Central memory CD8-positive, alpha-beta T cell (primary cell): Measurements from ENCODE around the gene UBA52.
"Not testable (repeated sequence)": the region's sequence is repeated elsewhere in the genome, so short reads cannot be mapped to it uniquely, and the experiment has no call there.

Experiments used
- ATAC-seq: fragments of 150-1000 bp; cut with Tn5 transposase; replicated peaks from 2 replicates; pipeline ENCODE4 v1.10.0; 2022; ENCODE audit warnings: mild to moderate bottlenecking, moderate FRiP score, moderate number of reproducible peaks; ENCODE audit not compliant: poor library complexity, severe bottlenecking; ENCODE audit errors: extremely low read depth
- DNase-seq, 2 donors: peaks; one replicate each; pipeline ENCODE4 v3.0.0; 2021; ENCODE audit warnings: low spot score in 2 of 2
- H3K27ac Mint-ChIP-seq: one replicate; pipeline ENCODE4 v1.8.0; 2022; ENCODE audit warnings: low read depth, mild to moderate bottlenecking, moderate library complexity, mixed read lengths
- H3K27me3 Mint-ChIP-seq: one replicate; pipeline ENCODE4 v1.8.0; 2022; ENCODE audit warnings: mixed read lengths
- H3K36me3 Mint-ChIP-seq: one replicate; pipeline ENCODE4 v1.8.0; 2022; ENCODE audit warnings: mild to moderate bottlenecking, moderate library complexity, mixed read lengths; ENCODE audit not compliant: insufficient read depth
- H3K4me1 Mint-ChIP-seq: one replicate; pipeline ENCODE4 v1.8.0; 2022; ENCODE audit warnings: mixed read lengths
- H3K4me3 Mint-ChIP-seq: one replicate; pipeline ENCODE4 v1.8.0; 2022; ENCODE audit warnings: mild to moderate bottlenecking, moderate library complexity, mixed read lengths
- H3K9me3 Mint-ChIP-seq: one replicate; pipeline ENCODE4 v1.8.0; 2022; ENCODE audit warnings: mixed read lengths

The UBA52 gene

GRCh38 chr19:18590273-18591272 lies 18.9 kb downstream of the UBA52 start:
- ATAC-seq (no peak), DNase-seq (no peak)
- H3K36me3 Mint-ChIP-seq = peaks cover 17% of the 10 kb centered on the region
- peaks cover 31% of the 10 kb centered on the region for H3K4me1 Mint-ChIP-seq
- no peaks in the 10 kb centered on the region for H3K27me3 Mint-ChIP-seq
- peak overlapping the region; percentile 82 for H3K4me3 Mint-ChIP-seq
- no peaks in the 10 kb centered on the region for H3K9me3 Mint-ChIP-seq
- peak overlapping the region; percentile 87 for H3K27ac Mint-ChIP-seq

GRCh38 chr19:18591735-18592385 lies 20.2 kb downstream of the UBA52 start:
- Mint-ChIP-seq H3K9me3 (no peaks in the 10 kb centered on the region), H3K4me1 (peaks cover 32% of the 10 kb centered on the region), H3K4me3 (no peak overlapping the region), H3K27ac (peak overlapping the region; percentile 65), H3K27me3 (no peaks in the 10 kb centered on the region), H3K36me3 (peaks cover 17% of the 10 kb centered on the region)
- DNase-seq = no peak
- ATAC-seq = no peak

GRCh38 chr19:18592732-18593131 lies 21.1 kb downstream of the UBA52 start:
- H3K4me3 Mint-ChIP-seq, DNase-seq, H3K27me3 Mint-ChIP-seq, H3K9me3 Mint-ChIP-seq, ATAC-seq, H3K27ac Mint-ChIP-seq: not testable (repeated sequence)
- Mint-ChIP-seq H3K4me1 (peaks cover 31% of the 10 kb centered on the region), H3K36me3 (peaks cover 17% of the 10 kb centered on the region)

GRCh38 chr19:18593367-18594095 lies 21.9 kb downstream of the UBA52 start:
- H3K9me3 Mint-ChIP-seq = no peaks in the 10 kb centered on the region

GRCh38 chr19:18594096-18594823 lies 22.6 kb downstream of the UBA52 start:
- ATAC-seq = peak; percentile 50
- no peaks in the 10 kb centered on the region for H3K27me3 Mint-ChIP-seq
- peaks cover 13% of the 10 kb centered on the region for H3K36me3 Mint-ChIP-seq
- H3K9me3 Mint-ChIP-seq = no peaks in the 10 kb centered on the region
- DNase-seq = peak; percentile 58 to 60
- H3K4me3 Mint-ChIP-seq = peak overlapping the region; percentile 75
- H3K27ac Mint-ChIP-seq = no peak overlapping the region
- peaks cover 23% of the 10 kb centered on the region for H3K4me1 Mint-ChIP-seq

More at GRCh38 chr19:18593367-18594095, 21.9 kb downstream of the UBA52 start:
- no peak for ATAC-seq
- peak overlapping the region; percentile 75 for H3K4me3 Mint-ChIP-seq
- no peaks in the 10 kb centered on the region for H3K27me3 Mint-ChIP-seq
- DNase-seq = no peak
- peaks cover 23% of the 10 kb centered on the region for H3K4me1 Mint-ChIP-seq
- H3K36me3 Mint-ChIP-seq = peaks cover 17% of the 10 kb centered on the region
- no peak overlapping the region for H3K27ac Mint-ChIP-seq

GRCh38 chr19:18594824-18595373 lies 23.2 kb downstream of the UBA52 start:
- no peaks in the 10 kb centered on the region for H3K27me3 Mint-ChIP-seq
- H3K4me3 Mint-ChIP-seq = peak overlapping the region; percentile 75
- DNase-seq (no peak), ATAC-seq (no peak)
- H3K9me3 Mint-ChIP-seq = no peaks in the 10 kb centered on the region
- H3K27ac Mint-ChIP-seq = no peak overlapping the region
- peaks cover 12% of the 10 kb centered on the region for H3K36me3 Mint-ChIP-seq
- peaks cover 18% of the 10 kb centered on the region for H3K4me1 Mint-ChIP-seq

GRCh38 chr19:18595475-18595874 lies 23.8 kb downstream of the UBA52 start:
- H3K27ac Mint-ChIP-seq = no peak overlapping the region
- ATAC-seq = no peak
- peaks cover 14% of the 10 kb centered on the region for H3K4me1 Mint-ChIP-seq
- H3K27me3 Mint-ChIP-seq = no peaks in the 10 kb centered on the region
- no peaks in the 10 kb centered on the region for H3K9me3 Mint-ChIP-seq
- H3K36me3 Mint-ChIP-seq = peaks cover 10% of the 10 kb centered on the region
- peak overlapping the region; percentile 75 for H3K4me3 Mint-ChIP-seq
- no peak for DNase-seq

- DNase-seq (no peak), ATAC-seq (no peak)
- no peak overlapping the region for H3K27ac Mint-ChIP-seq
- peaks cover 10% of the 10 kb centered on the region for H3K4me1 Mint-ChIP-seq
- H3K4me3 Mint-ChIP-seq = no peak overlapping the region
- peaks cover 5% of the 10 kb centered on the region for H3K27me3 Mint-ChIP-seq
- no peaks in the 10 kb centered on the region for H3K9me3 Mint-ChIP-seq
- peaks cover 5% of the 10 kb centered on the region for H3K36me3 Mint-ChIP-seq
Observed at GRCh38 chr19:18596752-18597157, 25.1 kb downstream of the UBA52 start.

- peaks cover 12% of the 10 kb centered on the region for H3K4me1 Mint-ChIP-seq
- H3K27ac Mint-ChIP-seq = no peak overlapping the region
- peaks cover under 1% of the 10 kb centered on the region for H3K36me3 Mint-ChIP-seq
- DNase-seq (no peak), ATAC-seq (no peak)
- H3K27me3 Mint-ChIP-seq = peaks cover 18% of the 10 kb centered on the region
- H3K9me3 Mint-ChIP-seq = no peaks in the 10 kb centered on the region
- H3K4me3 Mint-ChIP-seq = no peak overlapping the region
Observed at GRCh38 chr19:18597809-18598660, 26.4 kb downstream of the UBA52 start.

GRCh38 chr19:18599485-18599884 lies 27.8 kb downstream of the UBA52 start:
- Mint-ChIP-seq H3K9me3 (no peaks in the 10 kb centered on the region), H3K4me1 (peaks cover 15% of the 10 kb centered on the region), H3K4me3 (no peak overlapping the region), H3K27me3 (peaks cover 27% of the 10 kb centered on the region), H3K36me3 (no peaks in the 10 kb centered on the region), H3K27ac (no peak overlapping the region)
- DNase-seq (no peak), ATAC-seq (no peak)
